MM.1S (cell line): Measurements from ENCODE around the gene NIT2.

Experiments
- DNase-seq: peaks from one replicate; pipeline ENCODE4 v3.0.0-alpha.2; 2015
- H2AFZ ChIP-seq: fragments of 300-600 bp; sonication (generic); 2 replicates; pipeline ENCODE4 v1.6.0; 2016; ENCODE audit warnings: antibody characterized with exemption, low read length
- H3F3A ChIP-seq: fragments of 300-600 bp; sonication (generic); 2 replicates; pipeline ENCODE4 v1.6.1; 2016; ENCODE audit warnings: mild to moderate bottlenecking, antibody characterized with exemption, low read length, moderate library complexity, mixed read lengths; ENCODE audit not compliant: insufficient read depth
- H3K27ac ChIP-seq: fragments of 300-600 bp; sonication (generic); 2 replicates; pipeline ENCODE4 v1.5.1; 2016; ENCODE audit warnings: mild to moderate bottlenecking, low read length
- H3K27me3 ChIP-seq: fragments of 300-600 bp; sonication (generic); replicated peaks from 2 replicates; pipeline ENCODE4 v1.6.0; 2016; ENCODE audit warnings: low read length; ENCODE audit not compliant: insufficient read depth
- H3K36me3 ChIP-seq: fragments of 300-600 bp; sonication (generic); replicated peaks from 2 replicates; pipeline ENCODE4 v1.6.1; 2016; ENCODE audit warnings: mild to moderate bottlenecking, low read length, mixed read lengths; ENCODE audit not compliant: insufficient read depth
- H3K4me1 ChIP-seq: fragments of 300-600 bp; sonication (generic); 2 replicates; pipeline ENCODE4 v1.6.1; 2016; ENCODE audit warnings: low read length, mixed read lengths
- H3K4me2 ChIP-seq: fragments of 300-600 bp; sonication (generic); 2 replicates; pipeline ENCODE4 v1.6.0; 2016; ENCODE audit warnings: low read depth, low read length
- H3K4me3 ChIP-seq: fragments of 300-600 bp; sonication (generic); 2 replicates; pipeline ENCODE4 v1.5.1; 2016; ENCODE audit warnings: low read length, mixed read lengths
- H3K79me2 ChIP-seq: fragments of 300-600 bp; sonication (generic); 2 replicates; pipeline ENCODE4 v1.6.1; 2016; ENCODE audit warnings: mixed run types, low read length, mixed read lengths
- H3K9ac ChIP-seq: fragments of 300-600 bp; sonication (generic); 2 replicates; pipeline ENCODE4 v1.6.1; 2016; ENCODE audit warnings: low read length, mixed read lengths
- H3K9me2 ChIP-seq: fragments of 300-600 bp; sonication (generic); replicated peaks from 2 replicates; pipeline ENCODE4 v1.6.1; 2016; ENCODE audit warnings: mild to moderate bottlenecking, low read length, mixed read lengths; ENCODE audit not compliant: insufficient read depth
- H3K9me3 ChIP-seq: fragments of 300-600 bp; sonication (generic); replicated peaks from 2 replicates; pipeline ENCODE4 v1.6.1; 2016; ENCODE audit warnings: mild to moderate bottlenecking, low read length, mixed read lengths; ENCODE audit not compliant: insufficient read depth
- H4K20me1 ChIP-seq: fragments of 300-600 bp; sonication (generic); 2 replicates; pipeline ENCODE4 v1.6.1; 2016; ENCODE audit warnings: mild to moderate bottlenecking, low read length, moderate library complexity, mixed read lengths; ENCODE audit not compliant: insufficient read depth
- CTCF ChIP-seq: fragments of 300-600 bp; sonication (generic); IDR thresholded peaks from 2 replicates; pipeline ENCODE4 v1.5.1; 2016; ENCODE audit warnings: antibody characterized with exemption, low read length, mixed read lengths
- EZH2 ChIP-seq: fragments of 300-600 bp; sonication (generic); optimal IDR thresholded peaks from 2 replicates; pipeline ENCODE3; 2017; ENCODE audit warnings: low read depth, mild to moderate bottlenecking, antibody characterized with exemption, low read length, mixed read lengths
- EZH2phosphoT487 ChIP-seq: fragments of 300-600 bp; sonication (generic); IDR thresholded peaks from 2 replicates; pipeline ENCODE4 v1.6.1; 2018; ENCODE audit warnings: antibody characterized with exemption, low read length

The NIT2 gene

GRCh38 chr3:100364421-100364820 lies 29.9 kb downstream of the NIT2 start:
- no peak overlapping the region for H3K27ac ChIP-seq
- no peaks in the 10 kb centered on the region for H3F3A ChIP-seq
- H3K9me2 ChIP-seq, result no peaks in the 10 kb centered on the region
- H3K27me3 ChIP-seq, result no peaks in the 10 kb centered on the region
- H3K4me2 ChIP-seq, result no peak overlapping the region
- peaks cover 9% of the 10 kb centered on the region; the same call in 1 of the 2 replicates for H3K36me3 ChIP-seq
- no peak overlapping the region for H3K9ac ChIP-seq
- DNase-seq, result no peak
- no peaks in the 10 kb centered on the region for H3K9me3 ChIP-seq
- H3K79me2 ChIP-seq, result no peaks in the 10 kb centered on the region
- no peaks in the 10 kb centered on the region for H3K4me1 ChIP-seq
- H3K4me3 ChIP-seq, result no peak overlapping the region
- H2AFZ ChIP-seq, result no peak overlapping the region
- H4K20me1 ChIP-seq, result no peaks in the 10 kb centered on the region
- TF ChIP-seq EZH2 (no peak), CTCF (no peak), EZH2phosphoT487 (no peak)

GRCh38 chr3:100366424-100366823 lies 31.9 kb downstream of the NIT2 start:
- TF ChIP-seq EZH2 (no peak), EZH2phosphoT487 (no peak), CTCF (no peak)
- H3K36me3 ChIP-seq, result peaks cover 9% of the 10 kb centered on the region; the same call in 1 of the 2 replicates
- no peaks in the 10 kb centered on the region for H4K20me1 ChIP-seq
- no peak overlapping the region for H3K4me3 ChIP-seq
- no peaks in the 10 kb centered on the region for H3K4me1 ChIP-seq
- H3K27me3 ChIP-seq, result no peaks in the 10 kb centered on the region
- H3K9ac ChIP-seq, result no peak overlapping the region
- no peaks in the 10 kb centered on the region for H3K79me2 ChIP-seq
- no peaks in the 10 kb centered on the region for H3K9me2 ChIP-seq
- no peak for DNase-seq
- no peak overlapping the region for H2AFZ ChIP-seq
- no peaks in the 10 kb centered on the region for H3K9me3 ChIP-seq
- H3K27ac ChIP-seq, result no peak overlapping the region
- no peak overlapping the region for H3K4me2 ChIP-seq
- no peaks in the 10 kb centered on the region for H3F3A ChIP-seq

DNA sequence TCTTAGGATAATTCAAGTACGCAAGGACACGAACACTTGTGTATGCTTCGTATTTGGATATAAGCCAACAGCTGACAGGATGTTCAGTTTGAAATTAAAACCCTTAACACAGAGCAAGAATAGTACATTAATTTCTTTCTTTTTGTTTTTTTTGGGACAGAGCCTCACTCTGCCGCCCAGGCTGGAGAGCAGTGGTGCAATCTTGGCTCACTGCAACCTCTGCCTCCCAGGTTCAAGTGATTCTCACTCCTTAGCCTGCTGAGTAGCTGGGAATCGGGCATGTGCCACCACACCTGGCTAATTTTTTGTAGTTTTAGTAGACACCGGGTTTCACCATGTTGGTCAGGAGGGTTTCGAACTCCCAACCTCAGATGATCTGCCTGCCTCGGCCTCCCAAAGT lies 33.9 kb downstream of the NIT2 start:
- Histone ChIP-seq H3K4me2 (no peak overlapping the region), H3K9ac (no peak overlapping the region), H3K36me3 (peaks cover 9% of the 10 kb centered on the region; the same call in 1 of the 2 replicates), H3K4me3 (no peak overlapping the region), H3K9me2 (no peaks in the 10 kb centered on the region), H3K27ac (no peak overlapping the region), H3K4me1 (no peaks in the 10 kb centered on the region), H3F3A (no peaks in the 10 kb centered on the region), H3K79me2 (no peaks in the 10 kb centered on the region), H3K27me3 (no peaks in the 10 kb centered on the region), H4K20me1 (no peaks in the 10 kb centered on the region), H3K9me3 (no peaks in the 10 kb centered on the region), H2AFZ (no peak overlapping the region)
- DNase-seq, result no peak
- TF ChIP-seq EZH2phosphoT487 (no peak), EZH2 (no peak), CTCF (no peak)
